Fibroblast of skin of back (primary cell): Measurements from ENCODE around the gene POLR3B.
"Not testable (repeated sequence)": the region's sequence is repeated elsewhere in the genome, so short reads cannot be mapped to it uniquely, and the experiment has no call there.

Experiments used
- DNase-seq: peaks from one replicate; pipeline ENCODE4 v3.0.0-alpha.2; 2013

POLR3B gene

DNA sequence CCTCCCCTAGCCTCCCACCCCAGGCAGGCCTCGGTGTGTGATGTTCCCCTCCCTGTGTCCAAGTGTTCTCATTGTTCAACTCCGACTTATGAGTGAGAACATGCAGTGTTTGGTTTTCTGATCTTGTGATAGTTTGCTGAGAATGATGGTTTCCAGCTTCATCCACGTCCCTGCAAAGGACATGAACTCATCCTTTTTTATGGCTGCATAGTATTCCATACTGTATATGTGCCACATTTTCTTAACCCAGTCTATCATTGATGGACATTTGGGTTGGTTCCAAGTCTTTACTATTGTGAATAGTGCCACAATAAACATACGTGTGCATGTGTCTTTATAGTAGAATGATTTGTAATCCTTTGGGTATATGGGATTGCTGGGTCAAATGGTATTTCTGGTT lies 108.1 kb downstream of the POLR3B start:
- not testable (repeated sequence) for DNase-seq

DNA sequence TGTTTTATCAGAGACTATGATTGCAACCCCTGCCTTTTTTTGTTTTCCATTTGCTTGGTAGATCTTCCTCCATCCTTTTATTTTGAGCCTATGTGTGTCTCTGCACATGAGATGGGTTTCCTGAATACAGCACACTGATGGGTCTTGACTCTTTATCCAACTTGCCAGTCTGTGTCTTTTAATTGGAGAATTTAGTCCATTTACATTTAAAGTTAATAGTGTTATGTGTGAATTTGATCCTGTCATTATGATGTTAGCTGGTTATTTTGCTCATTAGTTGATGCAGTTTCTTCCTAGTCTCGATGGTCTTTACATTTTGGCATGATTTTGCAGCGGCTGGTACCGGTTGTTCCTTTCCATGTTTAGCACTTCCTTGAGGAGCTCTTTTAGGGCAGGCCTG lies 118.1 kb downstream of the POLR3B start:
- DNase-seq, result not testable (repeated sequence)

DNA sequence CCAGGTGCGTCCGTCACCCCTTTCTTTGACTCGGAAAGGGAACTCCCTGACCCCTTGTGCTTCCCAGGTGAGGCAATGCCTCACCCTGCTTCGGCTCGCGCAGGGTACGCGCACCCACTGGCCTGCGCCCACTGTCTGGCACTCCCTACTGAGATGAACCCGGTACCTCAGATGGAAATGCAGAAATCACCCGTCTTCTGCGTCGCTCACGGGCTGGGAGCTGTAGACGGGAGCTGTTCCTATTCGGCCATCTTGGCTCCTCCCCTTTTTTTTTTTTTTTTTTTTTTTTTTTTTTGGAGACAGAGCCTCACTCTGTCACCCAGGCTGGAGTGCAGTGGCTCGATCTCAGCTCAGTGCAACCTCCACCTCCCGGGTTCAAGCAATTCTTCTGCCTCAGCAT lies 120.1 kb downstream of the POLR3B start:
- DNase-seq, result not testable (repeated sequence)

DNA sequence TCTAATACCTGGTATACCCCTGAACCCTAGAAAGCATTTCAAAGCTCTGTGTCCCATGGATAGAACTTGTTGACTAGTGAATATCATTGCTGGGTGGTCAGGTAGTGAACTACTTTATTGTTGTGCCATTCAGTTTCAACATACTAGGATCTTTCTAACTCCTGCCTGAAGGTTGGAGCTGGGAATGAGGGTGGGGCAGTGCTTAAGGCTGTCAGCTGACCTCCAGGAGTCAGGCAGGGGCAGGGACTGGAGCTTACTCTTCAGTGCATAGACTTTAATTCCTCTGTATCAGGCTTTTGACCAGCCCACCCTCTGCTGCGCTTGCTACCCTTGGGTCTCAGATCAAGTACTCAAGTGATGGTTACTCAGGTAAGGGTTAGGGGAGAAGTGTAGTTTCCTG lies 122.7 kb downstream of the POLR3B start:
- DNase-seq, result no peak

DNA sequence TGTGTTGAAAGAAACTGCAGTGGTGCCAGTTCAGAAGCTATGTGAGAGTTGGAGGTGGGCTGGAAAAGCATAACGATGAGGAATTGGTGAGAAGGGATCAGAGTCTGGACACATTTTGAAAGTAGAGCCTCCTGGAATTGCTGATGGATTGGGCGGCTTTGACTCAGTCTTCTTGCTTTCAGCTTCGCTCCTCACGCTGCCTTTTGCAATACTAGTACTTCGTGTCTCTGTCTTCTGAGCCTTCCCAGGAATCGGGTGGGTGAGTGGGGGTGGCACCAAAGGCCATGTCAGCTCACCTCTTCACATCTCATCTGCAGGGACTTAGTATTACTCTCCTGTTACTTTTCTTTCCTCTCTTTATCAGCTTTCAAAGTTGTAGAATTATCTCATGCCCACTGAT lies 123.7 kb downstream of the POLR3B start:
- no peak for DNase-seq

DNA sequence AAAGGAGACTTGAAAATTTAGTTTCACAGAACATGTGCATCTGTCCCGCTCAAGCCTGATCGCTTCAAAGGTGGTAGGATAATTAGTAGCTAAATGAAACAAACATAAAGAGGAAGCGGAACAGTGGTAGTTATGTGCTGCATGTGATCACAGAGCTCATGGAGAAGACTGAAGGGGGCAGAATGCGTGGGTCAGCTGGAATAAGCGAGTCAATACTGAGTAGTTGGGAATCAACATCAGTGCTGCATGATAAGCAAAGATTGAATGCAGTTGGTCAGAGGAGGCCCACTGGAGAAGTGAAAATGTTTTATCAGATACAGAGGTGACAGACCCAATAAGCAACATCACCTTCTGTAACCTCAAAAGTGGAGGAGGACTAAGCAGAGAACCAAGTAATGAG lies 130.1 kb downstream of the POLR3B start:
- DNase-seq, result no peak

DNA sequence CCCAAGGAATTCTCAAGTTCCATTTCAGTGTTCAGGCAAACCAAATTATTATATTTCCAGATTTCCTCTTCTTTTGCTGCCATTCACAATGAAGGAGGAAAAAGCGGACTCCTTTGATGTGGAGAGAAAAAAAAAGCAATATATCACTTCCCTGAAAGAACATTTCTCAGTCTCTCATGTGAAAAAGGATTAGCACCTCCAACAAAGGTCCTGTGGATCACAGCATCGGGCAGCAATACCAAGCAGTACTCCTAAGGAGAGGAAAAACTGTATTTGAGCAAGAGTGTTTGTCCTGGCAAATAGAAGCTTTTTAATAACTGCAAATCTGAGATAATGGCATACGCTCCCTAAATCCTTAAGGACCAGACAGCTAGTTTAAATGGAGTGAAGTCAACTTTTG lies 131.3 kb downstream of the POLR3B start:
- no peak for DNase-seq

DNA sequence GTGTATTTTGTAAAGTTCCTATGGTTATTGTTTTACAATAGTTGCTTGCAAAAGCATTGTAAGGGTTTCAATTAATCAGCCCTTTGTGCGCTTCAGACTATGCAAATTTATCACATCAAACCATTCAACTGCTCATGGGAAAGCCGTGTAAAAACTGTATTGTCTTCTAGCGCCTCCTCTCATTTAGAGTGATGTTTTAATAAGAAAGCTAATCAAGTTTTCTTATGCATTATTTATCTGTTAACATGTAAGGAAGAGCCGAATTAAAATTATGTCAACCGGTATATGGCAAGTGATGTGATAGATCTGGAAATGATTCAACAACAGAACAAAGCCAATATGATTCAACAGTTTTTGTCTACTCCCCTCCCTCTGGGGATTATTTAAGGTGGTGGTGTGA lies 132.7 kb downstream of the POLR3B start:
- DNase-seq, result no peak

DNA sequence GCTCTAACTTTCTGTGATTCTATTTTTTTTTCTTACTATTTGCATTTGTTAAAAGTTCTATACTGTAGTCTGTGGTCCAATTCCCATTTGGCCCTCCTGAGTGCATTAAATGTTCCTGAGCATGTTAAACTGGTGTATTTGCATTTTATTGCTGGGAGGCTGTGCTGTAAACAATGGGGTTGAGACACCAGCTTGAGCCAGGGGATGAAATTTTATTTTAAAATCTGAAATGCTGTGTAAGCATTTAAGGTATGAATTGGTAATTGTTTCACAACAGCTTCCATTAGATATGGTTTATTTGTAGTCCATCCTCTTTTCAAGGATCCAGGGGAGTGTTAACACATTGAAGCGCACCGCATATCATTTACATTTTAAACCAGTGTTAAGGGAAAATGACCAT lies 135.3 kb downstream of the POLR3B start:
- no peak for DNase-seq

DNA sequence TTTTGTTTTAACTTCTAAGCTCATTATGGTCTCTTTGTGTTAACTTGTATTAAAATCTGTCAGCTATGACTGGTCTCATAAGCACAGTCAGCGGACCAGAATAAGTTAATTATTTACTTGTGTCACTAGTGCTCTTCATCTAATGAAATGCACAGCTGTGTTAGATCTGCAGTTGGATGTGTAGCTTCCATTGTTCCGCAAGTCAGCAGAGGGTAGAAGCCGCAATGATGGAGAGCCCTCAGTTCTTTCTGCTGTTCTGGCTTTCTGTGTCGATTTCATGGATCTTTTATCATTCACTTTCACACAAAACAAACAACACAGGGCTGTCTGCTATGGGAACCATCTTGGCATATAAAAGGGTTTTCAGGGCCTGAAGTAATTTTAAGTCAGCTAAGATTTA lies 136.0 kb downstream of the POLR3B start:
- no peak for DNase-seq

DNA sequence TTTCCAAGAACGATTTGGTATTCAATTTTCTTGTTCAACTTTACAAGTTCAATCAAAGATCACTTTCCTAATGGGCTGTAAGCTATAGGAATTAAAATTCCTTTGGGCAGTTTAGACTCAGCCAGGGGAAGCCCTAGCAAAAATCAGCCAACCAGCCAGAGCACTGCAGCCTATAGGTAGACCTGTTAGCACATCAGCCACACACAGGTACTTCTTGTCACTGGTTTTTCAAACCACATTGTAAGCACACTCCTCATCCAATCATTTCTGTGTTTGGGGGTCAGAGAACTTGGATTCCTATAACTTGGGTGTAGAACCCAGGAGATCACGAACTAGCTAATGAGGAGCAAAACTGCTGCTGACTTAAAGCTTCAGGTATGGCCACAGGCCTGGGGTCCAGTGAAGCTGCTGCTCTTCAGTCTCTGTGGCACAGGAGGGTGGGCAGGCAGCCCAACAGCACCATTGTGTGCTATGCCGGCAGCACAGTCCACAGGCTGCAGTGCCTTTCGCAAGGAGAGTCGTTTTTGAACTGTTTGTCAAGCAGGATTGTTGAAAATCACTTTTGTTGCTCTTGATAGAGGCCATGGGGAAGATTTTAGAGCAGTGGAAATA lies 137.9 kb downstream of the POLR3B start:
- no peak for DNase-seq

DNA sequence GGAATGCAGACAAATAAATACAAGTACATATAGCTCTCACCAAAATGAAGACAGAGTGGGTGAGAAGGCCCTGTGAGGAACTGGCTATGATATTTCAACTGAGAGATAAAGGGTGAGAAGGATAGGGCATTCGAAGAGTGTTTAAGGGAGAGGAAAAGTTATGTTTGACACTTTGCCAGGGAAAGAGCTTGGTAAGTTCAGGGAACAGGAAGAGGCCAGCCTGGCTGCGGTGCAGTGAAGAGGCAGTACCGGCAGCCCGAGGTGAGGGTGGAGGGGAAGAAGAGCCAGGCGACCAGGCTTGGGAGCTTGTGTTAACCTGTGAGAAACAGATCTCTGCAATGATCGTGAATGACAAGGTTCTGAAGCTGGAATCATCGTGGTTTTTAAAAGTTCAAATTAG lies 140.5 kb downstream of the POLR3B start:
- peak; percentile 11 for DNase-seq

DNA sequence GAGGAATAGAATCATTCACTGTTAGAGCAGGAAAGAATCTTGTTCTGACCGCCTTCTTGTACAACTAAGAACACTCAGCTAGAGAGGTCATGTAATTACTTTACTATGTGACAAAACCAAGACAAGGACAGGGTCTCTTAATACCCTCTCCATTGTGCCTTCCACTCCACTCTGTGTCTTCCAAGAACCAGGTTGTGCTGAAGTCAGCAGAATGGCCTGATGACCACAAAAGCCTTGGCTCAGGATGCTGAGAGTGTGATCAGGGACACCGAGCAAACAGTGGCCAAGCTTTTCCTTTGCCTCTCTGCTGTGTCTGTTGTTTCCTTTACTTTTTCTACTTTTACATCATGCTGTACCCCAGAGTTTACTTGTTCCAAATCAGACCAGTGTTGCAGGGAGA lies 142.1 kb downstream of the POLR3B start:
- DNase-seq, result no peak

DNA sequence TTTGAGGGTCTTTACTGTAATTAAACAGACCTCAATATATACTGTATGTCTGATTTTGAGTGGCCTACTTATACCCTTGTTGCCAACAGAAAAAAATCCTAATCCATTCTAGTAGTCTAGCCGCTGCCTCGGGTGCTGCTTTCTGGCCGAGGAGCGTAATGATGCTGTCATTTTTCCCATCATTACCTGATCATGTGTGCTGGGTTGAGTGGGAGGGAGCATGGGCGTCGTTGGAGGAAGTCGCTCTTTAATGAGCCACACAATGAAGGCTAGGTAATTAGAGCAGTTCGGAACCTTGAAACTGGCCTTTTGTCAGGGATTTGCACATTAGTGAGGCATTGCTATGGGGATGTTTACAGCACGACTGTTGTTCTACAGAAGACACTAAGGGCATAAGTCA lies 149.1 kb downstream of the POLR3B start:
- DNase-seq, result no peak

DNA sequence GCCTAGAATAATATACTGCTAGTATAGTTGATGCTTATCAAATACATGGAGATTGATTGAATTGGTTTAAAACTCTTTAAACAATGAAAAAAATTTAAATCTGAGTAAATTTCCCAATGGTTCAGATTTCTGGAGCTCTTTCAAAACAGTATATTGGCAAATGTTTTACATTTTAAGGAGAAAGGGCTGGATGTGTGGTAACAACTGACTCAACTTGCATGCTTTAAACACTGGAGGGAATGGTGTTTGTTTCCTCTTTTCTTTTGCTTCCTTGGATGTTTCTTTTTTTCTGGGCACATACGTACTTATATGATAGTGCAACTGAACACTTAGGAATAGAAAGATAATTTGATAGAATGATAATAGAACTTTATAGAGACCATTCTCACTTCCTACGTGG lies 151.4 kb downstream of the POLR3B start:
- DNase-seq, result no peak

DNA sequence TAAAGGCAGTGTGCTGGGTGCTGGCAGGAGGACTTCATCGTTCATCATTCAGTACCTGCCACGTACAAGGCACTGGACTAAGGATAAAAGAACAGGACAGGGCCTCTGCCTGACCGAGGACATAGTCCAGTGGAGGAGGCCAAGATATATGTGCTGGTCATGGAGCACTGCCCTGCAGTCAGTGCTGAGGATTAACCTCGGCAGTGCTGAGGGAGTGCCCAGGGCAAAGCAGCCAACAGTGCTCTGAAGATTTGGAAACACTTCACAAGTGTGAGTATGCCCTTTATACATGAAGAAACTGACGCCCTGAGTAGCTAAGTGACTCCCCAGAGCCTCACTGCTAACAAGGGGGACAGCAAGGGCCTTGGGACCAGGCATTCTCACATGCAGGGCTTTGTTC lies 153.8 kb downstream of the POLR3B start:
- no peak for DNase-seq

DNA sequence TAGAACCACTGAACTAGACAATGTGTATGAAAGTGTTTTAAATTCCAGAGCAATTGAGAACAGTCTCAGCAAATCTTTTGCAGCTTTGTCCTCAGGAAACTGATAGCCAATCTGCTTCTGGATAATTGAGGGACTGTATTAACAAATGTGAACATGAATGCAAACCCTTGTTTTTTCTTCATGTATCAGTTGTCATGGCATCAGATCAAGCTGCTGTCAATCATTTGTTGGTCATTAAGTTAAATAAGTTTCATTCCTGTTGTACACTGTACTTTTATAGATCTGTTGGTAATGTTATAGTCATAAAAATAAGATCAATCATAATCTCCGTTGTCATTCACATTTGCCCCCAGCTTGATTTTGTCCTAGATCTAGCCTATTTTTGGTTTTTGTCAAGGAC lies 159.8 kb downstream of the POLR3B start:
- no peak for DNase-seq

DNA sequence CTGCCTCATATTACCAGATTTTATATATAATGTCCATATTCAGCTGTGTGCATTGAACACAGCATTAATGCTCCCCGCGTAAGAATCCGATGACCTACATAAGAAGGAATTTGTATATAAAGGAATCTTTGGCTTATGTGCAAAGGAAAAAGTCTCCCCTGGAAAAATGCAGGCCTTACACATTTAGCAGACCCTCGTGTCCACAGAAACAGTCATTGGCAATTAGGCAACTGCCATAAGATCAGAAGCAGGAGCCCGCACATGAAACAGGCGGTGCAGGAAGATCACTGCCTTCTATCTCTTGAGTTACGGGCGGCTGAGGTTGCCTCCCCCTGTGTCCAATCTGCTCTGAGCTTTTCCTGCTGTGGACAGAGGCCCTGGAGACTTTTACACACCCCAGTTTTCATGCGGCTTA lies 162.1 kb downstream of the POLR3B start:
- DNase-seq, result peak; percentile 81

DNA sequence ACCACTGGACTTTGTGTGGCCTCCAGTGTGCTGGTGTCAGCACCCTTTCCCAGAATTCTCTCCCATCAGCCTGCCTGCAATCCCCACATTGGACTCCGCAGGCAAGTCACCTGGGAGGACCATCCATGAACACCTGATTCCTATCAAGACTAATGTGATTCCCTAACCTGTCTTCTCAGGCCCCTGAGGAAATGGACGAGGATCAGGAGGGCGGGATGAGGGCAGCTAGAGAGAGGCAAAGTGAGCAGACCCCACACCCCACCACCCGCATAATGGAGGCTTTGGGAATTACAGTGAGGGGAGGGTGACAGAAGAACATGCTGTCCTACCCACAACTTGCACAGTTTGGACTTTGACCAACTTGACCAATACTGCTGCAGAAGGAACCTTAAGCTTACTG lies 164.4 kb downstream of the POLR3B start:
- no peak for DNase-seq

DNA sequence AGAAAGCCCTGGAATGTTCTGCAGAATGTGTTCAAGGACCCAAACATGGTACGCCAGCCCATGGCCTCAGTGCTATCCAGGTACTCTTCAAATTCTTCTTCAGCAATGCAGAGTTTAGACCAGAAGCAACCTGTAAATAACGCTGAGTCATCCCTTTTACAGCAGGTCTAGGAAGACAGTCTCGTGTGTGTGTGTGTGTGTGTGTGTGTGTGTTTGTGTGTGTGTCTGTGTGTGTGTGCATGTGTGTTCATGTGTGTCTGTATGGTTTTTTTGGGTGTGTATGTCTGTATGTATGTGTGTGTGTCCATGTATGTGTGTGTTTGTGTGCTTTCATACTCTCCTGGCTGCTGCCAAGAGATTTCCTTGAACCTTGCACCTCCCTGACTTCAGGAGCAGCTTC lies 165.2 kb downstream of the POLR3B start:
- no peak for DNase-seq

DNA sequence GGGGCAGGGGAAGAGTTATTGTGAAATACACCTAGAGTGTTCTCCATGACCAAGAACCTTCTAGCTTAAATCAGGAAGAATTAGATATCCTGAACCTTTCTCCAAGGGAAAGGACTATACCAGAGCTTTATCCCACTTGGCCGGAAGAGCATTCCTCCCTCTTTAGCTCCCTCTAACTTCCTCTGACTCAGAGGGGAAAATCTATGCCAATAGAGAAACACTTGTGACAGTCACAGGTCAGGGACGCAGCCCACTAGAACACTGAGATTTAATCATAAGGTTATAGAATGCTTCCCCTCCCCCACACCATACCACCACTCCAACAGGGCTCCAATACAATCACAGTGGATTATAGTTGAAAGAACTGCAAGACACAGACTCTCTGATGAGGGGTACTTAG lies 169.8 kb downstream of the POLR3B start:
- DNase-seq, result peak; percentile 35

DNA sequence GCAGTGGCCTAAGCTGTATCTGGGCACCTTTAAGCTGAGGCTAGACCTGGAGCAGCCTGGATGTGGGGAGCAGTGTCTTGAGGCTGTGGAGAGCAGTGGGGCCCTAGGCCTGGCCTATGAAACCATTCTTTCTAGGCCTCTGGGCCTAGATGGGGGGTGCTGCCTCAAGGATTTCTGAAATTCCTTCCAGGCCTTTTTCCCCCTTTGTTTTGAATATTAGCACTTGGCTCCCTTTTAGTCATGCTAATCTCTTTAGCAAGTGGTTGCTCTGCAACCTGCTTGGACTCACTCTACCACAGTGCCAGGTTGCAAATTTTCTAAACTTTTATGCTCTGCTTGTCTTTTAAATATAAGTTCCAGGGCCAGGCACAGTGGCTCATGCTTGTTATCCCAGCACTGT lies 183.7 kb downstream of the POLR3B start:
- DNase-seq, result no peak

DNA sequence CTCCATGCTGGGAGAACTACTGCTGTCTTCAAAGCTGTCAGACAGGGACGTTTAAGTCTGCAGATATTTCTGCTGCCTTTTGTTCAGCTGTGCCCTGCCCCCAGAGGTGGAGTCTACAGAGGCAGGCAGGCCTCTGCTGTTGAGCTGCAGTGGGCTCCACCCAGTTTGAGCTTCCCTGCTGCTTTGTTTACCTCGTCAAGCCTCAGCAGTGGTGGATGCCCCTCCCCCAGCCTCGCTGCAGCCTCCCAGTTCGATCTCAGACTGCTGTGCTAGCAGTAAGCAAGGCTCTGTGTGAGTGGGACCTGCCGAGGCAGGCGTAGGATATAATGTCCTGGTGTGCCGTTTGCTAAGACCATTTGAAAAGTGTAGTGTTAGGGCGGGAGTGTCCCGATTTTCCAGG lies 193.9 kb downstream of the POLR3B start:
- no peak for DNase-seq

DNA sequence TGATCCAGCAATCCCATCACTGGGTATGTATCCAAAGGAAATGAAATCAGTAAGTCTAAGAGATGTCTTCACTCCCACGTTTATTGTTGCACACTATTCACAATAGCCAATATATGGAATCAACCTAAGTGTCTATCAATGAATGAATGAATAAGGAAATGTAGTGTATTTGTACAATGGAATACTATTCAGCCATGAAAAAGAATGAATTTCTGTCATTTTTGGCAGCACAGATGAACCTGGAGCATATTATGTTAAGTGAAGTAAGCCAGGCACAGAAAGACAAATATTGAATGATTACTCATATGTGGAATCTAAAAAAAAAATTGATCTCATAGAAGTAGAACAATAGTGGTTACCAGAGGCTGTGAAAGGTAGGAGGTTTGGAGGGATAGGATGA lies 194.7 kb downstream of the POLR3B start:
- no peak for DNase-seq
